Measurements from ENCODE around the gene ABR.

ABR gene

GRCh38 chr17:1212946-1213345, 33.2 kb upstream of the ABR start:
- Histone ChIP-seq H3K4me3 (ENCODE audit: low read depth in 1 of 2, low read length in 2 of 2) (no peak overlapping the region), H2AFZ (ENCODE audit: low read depth, low read length) (no peak overlapping the region), H3K9me3 (ENCODE audit: insufficient read depth, low read length, severe bottlenecking) (no peaks in the 10 kb centered on the region), H3K79me2 (ENCODE audit: insufficient read depth, low read length) (no peaks in the 10 kb centered on the region), H3K36me3 (ENCODE audit: insufficient read depth, low read length) (no peaks in the 10 kb centered on the region), H3K27me3 (ENCODE audit: insufficient read depth, low read length, poor library complexity) (no peaks in the 10 kb centered on the region), H3K4me1 (ENCODE audit: insufficient read depth, low read length) (no peaks in the 10 kb centered on the region), H4K20me1 (ENCODE audit: insufficient read depth, low read length) (no peaks in the 10 kb centered on the region), H3K4me2 (ENCODE audit: insufficient read depth, low read length) (no peak overlapping the region), H3K27ac (ENCODE audit: low read length) (no peak overlapping the region), H3K9ac (ENCODE audit: low read depth, low read length) (no peak overlapping the region)
- TF ChIP-seq CTCF (IDR thresholded peaks at IDR 0.05; ENCODE audit: borderline replicate concordance, extremely low read depth, low read length, poor library complexity, severe bottlenecking): no peak
- TF ChIP-seq EZH2 (IDR thresholded peaks at IDR 0.05; ENCODE audit: borderline replicate concordance, low read depth, low read length, severe bottlenecking): no peak
- DNase-seq: no peak
- no peak for ATAC-seq (ENCODE audit: insufficient read depth, low read depth)

- ATAC-seq (ENCODE audit: insufficient read depth, low read depth) (no peak), DNase-seq (no peak)
- Histone ChIP-seq H3K79me2 (ENCODE audit: insufficient read depth, low read length) (no peaks in the 10 kb centered on the region), H3K27ac (ENCODE audit: low read length) (no peak overlapping the region), H3K9me3 (ENCODE audit: insufficient read depth, low read length, severe bottlenecking) (no peaks in the 10 kb centered on the region), H3K4me1 (ENCODE audit: insufficient read depth, low read length) (no peaks in the 10 kb centered on the region), H4K20me1 (ENCODE audit: insufficient read depth, low read length) (no peaks in the 10 kb centered on the region), H3K4me3 (ENCODE audit: low read depth in 1 of 2, low read length in 2 of 2) (no peak overlapping the region), H2AFZ (ENCODE audit: low read depth, low read length) (no peak overlapping the region), H3K27me3 (ENCODE audit: insufficient read depth, low read length, poor library complexity) (no peaks in the 10 kb centered on the region), H3K9ac (ENCODE audit: low read depth, low read length) (no peak overlapping the region), H3K4me2 (ENCODE audit: insufficient read depth, low read length) (no peak overlapping the region), H3K36me3 (ENCODE audit: insufficient read depth, low read length) (no peaks in the 10 kb centered on the region)
- TF ChIP-seq CTCF (IDR thresholded peaks at IDR 0.05; ENCODE audit: borderline replicate concordance, extremely low read depth, low read length, poor library complexity, severe bottlenecking) (no peak), EZH2 (IDR thresholded peaks at IDR 0.05; ENCODE audit: borderline replicate concordance, low read depth, low read length, severe bottlenecking) (no peak)
Measured at GRCh38 chr17:1211287-1211686, 31.5 kb upstream of the ABR start.

GRCh38 chr17:1208966-1209365, 29.2 kb upstream of the ABR start:
- Histone ChIP-seq H3K27me3 (ENCODE audit: insufficient read depth, low read length, poor library complexity) (no peaks in the 10 kb centered on the region), H2AFZ (ENCODE audit: low read depth, low read length) (no peak overlapping the region), H3K4me2 (ENCODE audit: insufficient read depth, low read length) (no peak overlapping the region), H3K9me3 (ENCODE audit: insufficient read depth, low read length, severe bottlenecking) (no peaks in the 10 kb centered on the region), H3K27ac (ENCODE audit: low read length) (no peak overlapping the region), H3K4me1 (ENCODE audit: insufficient read depth, low read length) (no peaks in the 10 kb centered on the region), H3K36me3 (ENCODE audit: insufficient read depth, low read length) (no peaks in the 10 kb centered on the region), H4K20me1 (ENCODE audit: insufficient read depth, low read length) (no peaks in the 10 kb centered on the region), H3K4me3 (ENCODE audit: low read depth in 1 of 2, low read length in 2 of 2) (no peak overlapping the region), H3K9ac (ENCODE audit: low read depth, low read length) (no peak overlapping the region), H3K79me2 (ENCODE audit: insufficient read depth, low read length) (no peaks in the 10 kb centered on the region)
- ATAC-seq (ENCODE audit: insufficient read depth, low read depth) (no peak), DNase-seq (no peak)
- TF ChIP-seq EZH2 (IDR thresholded peaks at IDR 0.05; ENCODE audit: borderline replicate concordance, low read depth, low read length, severe bottlenecking): no peak

- Histone ChIP-seq H3K79me2 (ENCODE audit: insufficient read depth, low read length) (no peaks in the 10 kb centered on the region), H3K9ac (ENCODE audit: low read depth, low read length) (no peak overlapping the region), H3K4me3 (ENCODE audit: low read depth in 1 of 2, low read length in 2 of 2) (no peak overlapping the region), H3K4me1 (ENCODE audit: insufficient read depth, low read length) (no peaks in the 10 kb centered on the region), H3K9me3 (ENCODE audit: insufficient read depth, low read length, severe bottlenecking) (no peaks in the 10 kb centered on the region), H4K20me1 (ENCODE audit: insufficient read depth, low read length) (no peaks in the 10 kb centered on the region), H3K36me3 (ENCODE audit: insufficient read depth, low read length) (no peaks in the 10 kb centered on the region), H3K27ac (ENCODE audit: low read length) (no peak overlapping the region), H3K27me3 (ENCODE audit: insufficient read depth, low read length, poor library complexity) (no peaks in the 10 kb centered on the region), H2AFZ (ENCODE audit: low read depth, low read length) (no peak overlapping the region), H3K4me2 (ENCODE audit: insufficient read depth, low read length) (no peak overlapping the region)
- no peak for ATAC-seq (ENCODE audit: insufficient read depth, low read depth)
- no peak for DNase-seq
- TF ChIP-seq CTCF (IDR thresholded peaks at IDR 0.05; ENCODE audit: borderline replicate concordance, extremely low read depth, low read length, poor library complexity, severe bottlenecking) (no peak), EZH2 (IDR thresholded peaks at IDR 0.05; ENCODE audit: borderline replicate concordance, low read depth, low read length, severe bottlenecking) (no peak)
Measured at GRCh38 chr17:1206026-1206777, 26.4 kb upstream of the ABR start.

All from DND-41 (cell line).